Measurements from ENCODE around the gene AMOTL2.

Gene AMOTL2

DNA sequence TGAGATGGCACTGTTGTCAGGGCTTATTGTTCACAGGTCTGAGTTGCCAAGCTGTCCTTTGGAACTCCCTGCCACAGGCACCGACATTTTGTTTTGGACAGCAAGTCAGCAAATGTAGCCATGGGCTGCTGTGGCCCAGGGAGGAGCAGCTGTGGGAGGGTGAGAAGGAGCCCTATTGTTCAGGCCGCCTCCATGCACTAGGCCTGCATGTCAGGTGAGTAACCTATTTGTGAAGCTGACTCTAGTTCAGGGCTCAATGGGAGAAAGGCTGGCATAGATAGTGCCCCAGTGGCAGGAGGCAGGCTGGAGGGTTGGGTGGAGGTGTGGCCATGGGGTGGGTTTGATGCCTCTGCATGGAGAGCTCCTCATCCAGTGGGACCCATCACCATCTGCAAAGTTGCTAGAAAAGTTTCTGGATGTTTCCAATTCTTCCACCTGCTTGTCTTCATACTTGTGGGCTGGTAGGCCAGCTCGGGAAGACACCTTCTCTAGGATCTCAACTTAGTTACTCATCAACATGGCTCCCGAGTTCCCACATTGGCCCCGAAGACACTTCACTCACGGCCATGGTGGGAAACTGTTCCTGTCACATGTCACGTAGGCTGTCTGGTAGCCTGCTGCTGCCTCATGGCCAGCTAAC is 19.5 kb downstream of the AMOTL2 start:
- no peak overlapping the region for H3K4me2 ChIP-seq (ENCODE audit: insufficient read depth, low read length)
- no peaks in the 10 kb centered on the region for H3K4me1 ChIP-seq (ENCODE audit: insufficient read depth, low read length)
- H3K27ac ChIP-seq (ENCODE audit: low read length): no peak overlapping the region
- H3K36me3 ChIP-seq (ENCODE audit: insufficient read depth, low read length): no peaks in the 10 kb centered on the region
- H3K9me3 ChIP-seq (ENCODE audit: insufficient read depth, low read length, severe bottlenecking): no peaks in the 10 kb centered on the region
- no peak overlapping the region for H3K9ac ChIP-seq (ENCODE audit: low read depth, low read length)
- no peaks in the 10 kb centered on the region for H3K79me2 ChIP-seq (ENCODE audit: insufficient read depth, low read length)
- no peaks in the 10 kb centered on the region for H4K20me1 ChIP-seq (ENCODE audit: insufficient read depth, low read length)
- H2AFZ ChIP-seq (ENCODE audit: low read depth, low read length): no peak overlapping the region
- H3K4me3 ChIP-seq (ENCODE audit: low read depth in 1 of 2, low read length in 2 of 2): no peak overlapping the region
- TF ChIP-seq, protein P1, sequence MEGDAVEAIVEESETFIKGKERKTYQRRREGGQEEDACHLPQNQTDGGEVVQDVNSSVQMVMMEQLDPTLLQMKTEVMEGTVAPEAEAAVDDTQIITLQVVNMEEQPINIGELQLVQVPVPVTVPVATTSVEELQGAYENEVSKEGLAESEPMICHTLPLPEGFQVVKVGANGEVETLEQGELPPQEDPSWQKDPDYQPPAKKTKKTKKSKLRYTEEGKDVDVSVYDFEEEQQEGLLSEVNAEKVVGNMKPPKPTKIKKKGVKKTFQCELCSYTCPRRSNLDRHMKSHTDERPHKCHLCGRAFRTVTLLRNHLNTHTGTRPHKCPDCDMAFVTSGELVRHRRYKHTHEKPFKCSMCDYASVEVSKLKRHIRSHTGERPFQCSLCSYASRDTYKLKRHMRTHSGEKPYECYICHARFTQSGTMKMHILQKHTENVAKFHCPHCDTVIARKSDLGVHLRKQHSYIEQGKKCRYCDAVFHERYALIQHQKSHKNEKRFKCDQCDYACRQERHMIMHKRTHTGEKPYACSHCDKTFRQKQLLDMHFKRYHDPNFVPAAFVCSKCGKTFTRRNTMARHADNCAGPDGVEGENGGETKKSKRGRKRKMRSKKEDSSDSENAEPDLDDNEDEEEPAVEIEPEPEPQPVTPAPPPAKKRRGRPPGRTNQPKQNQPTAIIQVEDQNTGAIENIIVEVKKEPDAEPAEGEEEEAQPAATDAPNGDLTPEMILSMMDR (IDR thresholded peaks at IDR 0.05; ENCODE audit: borderline replicate concordance, extremely low read depth, low read length, poor library complexity, severe bottlenecking): no peak
- TF ChIP-seq EZH2 (IDR thresholded peaks at IDR 0.05; ENCODE audit: borderline replicate concordance, low read depth, low read length, severe bottlenecking): no peak
- no peaks in the 10 kb centered on the region for H3K27me3 ChIP-seq (ENCODE audit: insufficient read depth, low read length, poor library complexity)
- ATAC-seq (ENCODE audit: insufficient read depth, low read depth) (no peak), DNase-seq (no peak)

DNA sequence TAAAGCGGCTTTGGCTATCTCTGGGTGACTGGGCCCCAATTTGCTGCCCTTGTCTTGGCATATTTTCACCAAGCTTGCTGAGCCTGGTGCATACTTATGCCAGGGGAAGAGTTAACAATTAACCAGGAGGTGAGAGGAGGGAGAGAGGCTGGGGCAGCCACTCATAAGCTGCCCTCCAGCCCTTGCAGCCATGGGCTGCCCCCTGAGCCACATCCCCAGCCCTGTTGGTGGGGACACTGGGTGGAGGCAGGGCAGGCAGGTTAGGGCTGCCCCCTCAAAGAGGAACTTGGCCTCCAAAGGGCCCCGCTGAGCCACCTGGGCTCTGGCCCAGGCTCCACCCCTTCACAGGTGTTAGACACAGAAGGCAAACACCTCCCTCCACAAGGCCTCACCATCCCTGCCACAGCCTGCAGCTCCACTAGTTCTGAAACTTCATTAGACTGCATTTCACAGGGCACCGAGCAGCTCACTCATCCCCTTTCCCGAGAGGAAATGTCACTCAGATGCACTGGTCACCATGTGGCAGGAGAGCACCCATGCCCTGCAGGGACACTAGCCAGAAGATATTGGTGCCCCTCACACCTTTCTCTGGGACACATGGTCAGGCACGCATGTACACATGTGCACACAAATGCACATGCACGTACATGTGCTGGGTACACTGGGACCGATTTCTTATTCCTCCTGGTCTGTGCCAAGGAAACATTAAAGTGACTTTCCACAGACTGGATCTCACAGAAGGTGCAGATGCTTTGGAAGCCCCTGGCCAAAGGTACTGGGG is 20.2 kb downstream of the AMOTL2 start:
- DNase-seq (no peak), ATAC-seq (ENCODE audit: insufficient read depth, low read depth) (no peak)
- Histone ChIP-seq H3K27me3 (ENCODE audit: insufficient read depth, low read length, poor library complexity) (no peaks in the 10 kb centered on the region), H3K4me3 (ENCODE audit: low read depth in 1 of 2, low read length in 2 of 2) (no peak overlapping the region), H3K9me3 (ENCODE audit: insufficient read depth, low read length, severe bottlenecking) (no peaks in the 10 kb centered on the region), H3K79me2 (ENCODE audit: insufficient read depth, low read length) (no peaks in the 10 kb centered on the region), H4K20me1 (ENCODE audit: insufficient read depth, low read length) (no peaks in the 10 kb centered on the region), H3K36me3 (ENCODE audit: insufficient read depth, low read length) (no peaks in the 10 kb centered on the region), H3K27ac (ENCODE audit: low read length) (no peak overlapping the region), H3K4me2 (ENCODE audit: insufficient read depth, low read length) (no peak overlapping the region), H3K9ac (ENCODE audit: low read depth, low read length) (no peak overlapping the region), H3K4me1 (ENCODE audit: insufficient read depth, low read length) (no peaks in the 10 kb centered on the region), H2AFZ (ENCODE audit: low read depth, low read length) (no peak overlapping the region)
- TF ChIP-seq, protein P1 (IDR thresholded peaks at IDR 0.05; ENCODE audit: borderline replicate concordance, extremely low read depth, low read length, poor library complexity, severe bottlenecking): no peak
- TF ChIP-seq EZH2 (IDR thresholded peaks at IDR 0.05; ENCODE audit: borderline replicate concordance, low read depth, low read length, severe bottlenecking): no peak

DNA sequence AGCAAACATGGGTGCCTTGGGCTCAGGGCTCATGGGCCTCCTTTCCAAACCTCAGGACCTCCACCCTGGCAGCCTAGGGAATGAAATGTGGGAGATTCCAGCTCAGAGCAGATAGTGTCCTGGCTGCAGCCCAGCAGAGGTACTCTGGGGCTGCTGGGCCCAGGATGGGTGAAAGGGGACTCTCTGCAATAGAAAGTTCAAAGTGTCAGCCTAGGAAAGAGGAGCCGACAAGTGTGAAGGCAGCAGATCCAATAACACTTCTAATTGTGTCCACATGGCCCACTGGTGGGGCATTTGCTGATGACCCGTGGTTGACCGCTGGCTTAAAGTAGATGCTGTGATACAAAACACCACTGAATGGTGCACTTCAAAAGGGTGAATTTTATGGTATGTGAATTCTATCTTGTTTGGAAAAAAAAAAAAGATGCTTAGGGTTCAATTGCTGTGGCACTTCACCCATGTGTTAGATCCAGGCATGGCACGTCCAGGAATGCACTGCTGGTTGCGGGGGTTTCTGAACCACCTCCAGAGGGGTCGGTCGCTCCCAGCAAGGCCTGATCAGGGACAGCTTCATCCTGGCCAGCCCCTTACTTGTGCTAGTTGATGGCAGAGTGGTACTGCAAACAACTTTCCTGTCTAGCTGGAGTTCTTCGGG is 20.9 kb downstream of the AMOTL2 start:
- H3K4me2 ChIP-seq (ENCODE audit: insufficient read depth, low read length): no peak overlapping the region
- H3K27ac ChIP-seq (ENCODE audit: low read length): no peak overlapping the region
- H3K36me3 ChIP-seq (ENCODE audit: insufficient read depth, low read length): no peaks in the 10 kb centered on the region
- H3K9ac ChIP-seq (ENCODE audit: low read depth, low read length): no peak overlapping the region
- no peak overlapping the region for H3K4me3 ChIP-seq (ENCODE audit: low read depth in 1 of 2, low read length in 2 of 2)
- no peak for TF ChIP-seq EZH2 (IDR thresholded peaks at IDR 0.05; ENCODE audit: borderline replicate concordance, low read depth, low read length, severe bottlenecking)
- TF ChIP-seq, protein P1 (IDR thresholded peaks at IDR 0.05; ENCODE audit: borderline replicate concordance, extremely low read depth, low read length, poor library complexity, severe bottlenecking): no peak
- H2AFZ ChIP-seq (ENCODE audit: low read depth, low read length): no peak overlapping the region
- H4K20me1 ChIP-seq (ENCODE audit: insufficient read depth, low read length): no peaks in the 10 kb centered on the region
- DNase-seq: no peak
- H3K79me2 ChIP-seq (ENCODE audit: insufficient read depth, low read length): no peaks in the 10 kb centered on the region
- ATAC-seq (ENCODE audit: insufficient read depth, low read depth): no peak
- H3K4me1 ChIP-seq (ENCODE audit: insufficient read depth, low read length): no peaks in the 10 kb centered on the region
- H3K27me3 ChIP-seq (ENCODE audit: insufficient read depth, low read length, poor library complexity): no peaks in the 10 kb centered on the region
- no peaks in the 10 kb centered on the region for H3K9me3 ChIP-seq (ENCODE audit: insufficient read depth, low read length, severe bottlenecking)
